Measurements from ENCODE around the gene MYCBPAP. TPM values are rescaled to one million over a fixed set of nuclear protein-coding genes. Genes with fewer than 3 reads are reported as not detected.

Gene MYCBPAP, protein sequence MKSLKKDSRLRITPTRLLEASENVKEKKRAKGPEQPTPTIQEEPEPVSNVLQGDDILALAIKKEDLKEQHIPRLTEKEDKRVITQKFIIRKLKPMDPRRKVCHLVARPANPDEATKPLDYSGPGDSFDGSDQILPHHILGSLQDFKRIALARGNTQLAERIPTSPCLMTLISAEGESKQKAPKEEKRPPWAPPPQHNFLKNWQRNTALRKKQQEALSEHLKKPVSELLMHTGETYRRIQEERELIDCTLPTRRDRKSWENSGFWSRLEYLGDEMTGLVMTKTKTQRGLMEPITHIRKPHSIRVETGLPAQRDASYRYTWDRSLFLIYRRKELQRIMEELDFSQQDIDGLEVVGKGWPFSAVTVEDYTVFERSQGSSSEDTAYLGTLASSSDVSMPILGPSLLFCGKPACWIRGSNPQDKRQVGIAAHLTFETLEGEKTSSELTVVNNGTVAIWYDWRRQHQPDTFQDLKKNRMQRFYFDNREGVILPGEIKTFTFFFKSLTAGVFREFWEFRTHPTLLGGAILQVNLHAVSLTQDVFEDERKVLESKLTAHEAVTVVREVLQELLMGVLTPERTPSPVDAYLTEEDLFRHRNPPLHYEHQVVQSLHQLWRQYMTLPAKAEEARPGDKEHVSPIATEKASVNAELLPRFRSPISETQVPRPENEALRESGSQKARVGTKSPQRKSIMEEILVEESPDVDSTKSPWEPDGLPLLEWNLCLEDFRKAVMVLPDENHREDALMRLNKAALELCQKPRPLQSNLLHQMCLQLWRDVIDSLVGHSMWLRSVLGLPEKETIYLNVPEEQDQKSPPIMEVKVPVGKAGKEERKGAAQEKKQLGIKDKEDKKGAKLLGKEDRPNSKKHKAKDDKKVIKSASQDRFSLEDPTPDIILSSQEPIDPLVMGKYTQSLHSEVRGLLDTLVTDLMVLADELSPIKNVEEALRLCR
- 10 to 100 TPM in 1 of 2 donors, 1 to 10 TPM in 1; 8.9 to 24.3 TPM for total RNA-seq

DNA sequence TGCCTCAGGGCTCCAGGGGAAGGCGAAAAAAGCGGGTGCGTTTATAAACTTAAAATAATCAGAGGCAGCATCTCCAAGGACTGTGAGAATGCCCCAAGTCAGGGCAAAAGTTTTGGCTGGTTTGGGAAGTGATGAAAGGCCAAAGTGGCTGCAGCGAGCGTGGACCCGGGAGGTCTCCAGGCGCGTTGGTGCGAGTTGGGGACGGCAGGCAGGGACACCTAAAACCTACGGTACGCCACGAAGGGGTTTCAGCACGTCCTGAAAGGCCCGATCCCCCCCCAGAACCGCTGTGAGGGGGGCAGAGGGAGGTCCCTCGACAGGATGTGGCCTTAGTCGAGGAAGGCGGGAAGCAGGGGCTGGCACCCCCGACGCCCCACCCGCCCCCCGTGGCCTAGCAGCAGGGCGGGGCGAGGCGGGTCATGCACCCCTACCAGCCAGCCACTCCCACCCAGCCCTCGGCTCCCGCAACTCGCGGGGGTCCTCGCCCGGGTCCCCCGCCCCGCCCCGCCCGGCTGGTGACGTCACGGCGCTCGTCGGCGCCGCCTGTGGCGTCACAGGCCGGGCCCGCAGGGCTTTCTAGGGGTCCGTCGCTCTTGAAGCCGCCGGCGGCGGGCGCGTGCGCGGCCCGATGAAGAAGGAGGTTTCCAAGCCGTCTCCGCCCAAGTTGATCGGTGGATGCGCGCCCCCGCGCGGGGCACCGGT lies at the start of gene MYCBPAP:
Gene MYCBPAP (plus strand): TSS at position 569 of the 702 bp plus-strand sequence. CDS start 236 bp downstream, outside the sequence.
- H3K4me3 Mint-ChIP-seq, result peak within 1 kb of the TSS; percentile 93 to 96
- H3K27me3 Mint-ChIP-seq (ENCODE audit: low read depth), result no peaks in the 10 kb centered on the region
- no peaks in the 10 kb centered on the region for H3K9me3 Mint-ChIP-seq
- no peaks in the 10 kb centered on the region for H3K36me3 Mint-ChIP-seq (ENCODE audit: insufficient read depth in 2 of 2)
- peak; percentile 71 to 75 for ATAC-seq (replicated peaks in 1 of 2)
- DNase-seq, result peak; percentile 87 to 91
- peak within 1 kb of the TSS; percentile 58 for H3K27ac Mint-ChIP-seq
- peaks cover 66% of the 10 kb centered on the region for H3K4me1 Mint-ChIP-seq (ENCODE audit: low read depth)

- Mint-ChIP-seq H3K9me3 (no peaks in the 10 kb centered on the region), H3K27me3 (ENCODE audit: low read depth) (no peaks in the 10 kb centered on the region), H3K36me3 (ENCODE audit: insufficient read depth in 2 of 2) (no peaks in the 10 kb centered on the region), H3K4me1 (ENCODE audit: low read depth) (no peaks in the 10 kb centered on the region), H3K4me3 (no peak overlapping the region), H3K27ac (no peak overlapping the region)
- no peak for DNase-seq
- no peak for ATAC-seq (replicated peaks in 1 of 2)
Measured at GRCh38 chr17:50458701-50459676, 49.2 kb upstream of the MYCBPAP start.

- no peak overlapping the region for H3K4me3 Mint-ChIP-seq
- no peaks in the 10 kb centered on the region for H3K9me3 Mint-ChIP-seq
- H3K36me3 Mint-ChIP-seq (ENCODE audit: insufficient read depth in 2 of 2), result no peaks in the 10 kb centered on the region
Measured at GRCh38 chr17:50459756-50460155, 48.5 kb upstream of the MYCBPAP start.

GRCh38 chr17:50460831-50461526 lies 47.3 kb upstream of the MYCBPAP start:
- no peaks in the 10 kb centered on the region for H3K4me1 Mint-ChIP-seq (ENCODE audit: low read depth)
- no peaks in the 10 kb centered on the region for H3K9me3 Mint-ChIP-seq
- H3K27me3 Mint-ChIP-seq (ENCODE audit: low read depth), result no peaks in the 10 kb centered on the region
- H3K4me3 Mint-ChIP-seq, result no peak overlapping the region
- H3K36me3 Mint-ChIP-seq (ENCODE audit: insufficient read depth in 2 of 2), result no peaks in the 10 kb centered on the region
- DNase-seq (no peak), ATAC-seq (replicated peaks in 1 of 2) (no peak)
- no peak overlapping the region for H3K27ac Mint-ChIP-seq

More at GRCh38 chr17:50459756-50460155, 48.5 kb upstream of the MYCBPAP start:
- no peak overlapping the region for H3K27ac Mint-ChIP-seq
- H3K4me1 Mint-ChIP-seq (ENCODE audit: low read depth), result no peaks in the 10 kb centered on the region
- no peaks in the 10 kb centered on the region for H3K27me3 Mint-ChIP-seq (ENCODE audit: low read depth)
- DNase-seq (no peak), ATAC-seq (replicated peaks in 1 of 2) (no peak)

GRCh38 chr17:50461550-50462132 lies 46.6 kb upstream of the MYCBPAP start:
- Mint-ChIP-seq H3K9me3 (no peaks in the 10 kb centered on the region), H3K27me3 (ENCODE audit: low read depth) (no peaks in the 10 kb centered on the region), H3K36me3 (ENCODE audit: insufficient read depth in 2 of 2) (no peaks in the 10 kb centered on the region), H3K4me1 (ENCODE audit: low read depth) (no peaks in the 10 kb centered on the region), H3K27ac (no peak overlapping the region), H3K4me3 (no peak overlapping the region)
- DNase-seq (no peak), ATAC-seq (replicated peaks in 1 of 2) (no peak)

- Mint-ChIP-seq H3K27me3 (ENCODE audit: low read depth) (peaks cover 3% of the 10 kb centered on the region), H3K36me3 (ENCODE audit: insufficient read depth in 2 of 2) (no peaks in the 10 kb centered on the region), H3K4me1 (ENCODE audit: low read depth) (no peaks in the 10 kb centered on the region), H3K9me3 (no peaks in the 10 kb centered on the region), H3K27ac (no peak overlapping the region), H3K4me3 (no peak overlapping the region)
- ATAC-seq (replicated peaks in 1 of 2) (no peak), DNase-seq (no peak)
Measured at GRCh38 chr17:50462446-50462845, 45.8 kb upstream of the MYCBPAP start.

GRCh38 chr17:50464121-50464520 lies 44.1 kb upstream of the MYCBPAP start:
- Mint-ChIP-seq H3K36me3 (ENCODE audit: insufficient read depth in 2 of 2) (no peaks in the 10 kb centered on the region), H3K4me3 (no peak overlapping the region), H3K9me3 (no peaks in the 10 kb centered on the region), H3K4me1 (ENCODE audit: low read depth) (peaks cover 7% of the 10 kb centered on the region), H3K27me3 (ENCODE audit: low read depth) (peaks cover 14% of the 10 kb centered on the region), H3K27ac (no peak overlapping the region)
- ATAC-seq (replicated peaks in 1 of 2) (no peak), DNase-seq (no peak)

- DNase-seq (no peak), ATAC-seq (replicated peaks in 1 of 2) (no peak)
- H3K4me1 Mint-ChIP-seq (ENCODE audit: low read depth), result peaks cover 7% of the 10 kb centered on the region
- H3K9me3 Mint-ChIP-seq, result no peaks in the 10 kb centered on the region
- H3K36me3 Mint-ChIP-seq (ENCODE audit: insufficient read depth in 2 of 2), result no peaks in the 10 kb centered on the region
- peaks cover 14% of the 10 kb centered on the region for H3K27me3 Mint-ChIP-seq (ENCODE audit: low read depth)
- no peak overlapping the region for H3K4me3 Mint-ChIP-seq
- H3K27ac Mint-ChIP-seq, result no peak overlapping the region
Measured at GRCh38 chr17:50464736-50465135, 43.5 kb upstream of the MYCBPAP start.

GRCh38 chr17:50465171-50465570 lies 43.1 kb upstream of the MYCBPAP start:
- Mint-ChIP-seq H3K27me3 (ENCODE audit: low read depth) (peaks cover 15% of the 10 kb centered on the region), H3K4me1 (ENCODE audit: low read depth) (peaks cover 7% of the 10 kb centered on the region), H3K27ac (no peak overlapping the region), H3K36me3 (ENCODE audit: insufficient read depth in 2 of 2) (no peaks in the 10 kb centered on the region), H3K4me3 (no peak overlapping the region), H3K9me3 (no peaks in the 10 kb centered on the region)
- DNase-seq (no peak), ATAC-seq (replicated peaks in 1 of 2) (no peak)

GRCh38 chr17:50465635-50466034 lies 42.6 kb upstream of the MYCBPAP start:
- no peak for DNase-seq
- Mint-ChIP-seq H3K9me3 (no peaks in the 10 kb centered on the region), H3K4me3 (no peak overlapping the region), H3K4me1 (ENCODE audit: low read depth) (peaks cover 7% of the 10 kb centered on the region), H3K36me3 (ENCODE audit: insufficient read depth in 2 of 2) (no peaks in the 10 kb centered on the region), H3K27ac (no peak overlapping the region), H3K27me3 (ENCODE audit: low read depth) (peaks cover 20% of the 10 kb centered on the region)
- ATAC-seq (replicated peaks in 1 of 2), result no peak

GRCh38 chr17:50466371-50467113 lies 41.7 kb upstream of the MYCBPAP start:
- Mint-ChIP-seq H3K9me3 (no peaks in the 10 kb centered on the region), H3K36me3 (ENCODE audit: insufficient read depth in 2 of 2) (no peaks in the 10 kb centered on the region), H3K4me1 (ENCODE audit: low read depth) (peaks cover 7% of the 10 kb centered on the region), H3K27ac (no peak overlapping the region), H3K27me3 (ENCODE audit: low read depth) (peaks cover 24% of the 10 kb centered on the region), H3K4me3 (no peak overlapping the region)
- ATAC-seq (replicated peaks in 1 of 2), result no peak
- no peak for DNase-seq

All from activated T-cell treated with anti-CD3 and anti-CD28 coated beads, Interleukin-2, amount 50 U/mL, for 72 hours (primary cell).